HG03060 (cell line): ENCODE data around the gene LYAR.
A peak's percentile ranks its signal among the peaks of the same experiment; 100 is the strongest.
"Not testable (repeated sequence)": the region's sequence is repeated elsewhere in the genome, so short reads cannot be mapped to it uniquely, and the experiment has no call there.

Source experiments
- ATAC-seq: cut with Tn5 transposase; IDR thresholded peaks from one replicate; pipeline ENCODE4 v1.9.1; 2021; ENCODE audit warnings: low read depth, moderate number of reproducible peaks; ENCODE audit not compliant: unreplicated experiment

LYAR gene

DNA sequence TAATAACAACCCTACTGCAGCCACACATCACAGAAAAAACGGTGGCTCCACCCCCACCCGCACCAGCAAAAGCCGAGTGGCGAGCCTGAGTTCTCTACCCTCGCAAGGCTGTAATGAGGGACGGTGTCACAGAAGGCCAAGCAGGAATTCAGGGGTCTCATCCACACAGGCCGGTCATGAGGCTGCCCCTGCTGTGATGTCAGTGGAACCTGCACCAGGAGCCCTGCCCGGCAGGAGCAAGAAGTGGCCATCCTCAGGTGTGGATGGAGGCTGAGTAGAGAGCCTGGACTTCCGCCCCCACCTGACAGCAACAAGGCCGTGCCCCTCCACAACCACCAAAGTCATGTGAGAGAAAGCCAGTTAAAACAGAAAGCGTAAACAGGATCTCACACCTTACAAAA is 20.6 kb downstream of the LYAR start:
- no peak for ATAC-seq

DNA sequence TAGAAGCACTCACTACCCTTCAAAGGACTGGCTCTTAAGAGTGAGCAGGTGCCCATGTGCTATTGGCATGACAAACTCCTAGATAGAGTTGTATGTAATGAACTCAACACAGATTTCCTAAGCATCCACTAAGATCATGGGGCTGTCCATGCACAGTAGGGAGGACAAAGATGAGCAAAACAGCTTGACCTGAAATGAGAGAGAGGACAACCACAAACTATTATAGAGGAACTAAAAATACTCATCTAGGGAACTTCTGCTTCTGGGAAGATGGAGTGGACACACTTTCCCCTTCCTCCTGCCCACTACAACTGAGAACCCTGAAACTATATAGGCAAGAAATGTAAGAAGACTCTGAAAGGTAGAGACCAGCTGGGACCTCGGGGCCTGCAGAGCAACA is 21.2 kb downstream of the LYAR start:
- no peak for ATAC-seq

DNA sequence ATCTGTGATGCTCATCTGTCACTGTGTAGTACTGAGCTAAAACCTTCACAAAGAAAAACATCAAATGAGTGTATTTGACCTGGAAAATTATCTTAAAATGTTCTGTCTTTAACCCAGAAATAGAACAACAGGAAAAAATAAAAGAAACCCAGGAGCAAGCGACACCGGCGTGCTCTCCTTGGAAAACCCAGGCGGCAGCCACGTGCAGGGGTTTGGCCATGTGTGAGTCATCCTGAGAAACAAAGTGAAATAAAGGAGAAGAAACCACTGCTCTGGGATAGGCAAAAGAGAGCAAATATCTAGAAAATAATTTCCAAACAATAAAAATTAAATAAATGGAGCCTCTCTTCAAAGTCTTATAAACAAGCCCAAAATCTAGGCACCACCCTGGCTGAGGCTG is 22.0 kb downstream of the LYAR start:
- no peak for ATAC-seq

DNA sequence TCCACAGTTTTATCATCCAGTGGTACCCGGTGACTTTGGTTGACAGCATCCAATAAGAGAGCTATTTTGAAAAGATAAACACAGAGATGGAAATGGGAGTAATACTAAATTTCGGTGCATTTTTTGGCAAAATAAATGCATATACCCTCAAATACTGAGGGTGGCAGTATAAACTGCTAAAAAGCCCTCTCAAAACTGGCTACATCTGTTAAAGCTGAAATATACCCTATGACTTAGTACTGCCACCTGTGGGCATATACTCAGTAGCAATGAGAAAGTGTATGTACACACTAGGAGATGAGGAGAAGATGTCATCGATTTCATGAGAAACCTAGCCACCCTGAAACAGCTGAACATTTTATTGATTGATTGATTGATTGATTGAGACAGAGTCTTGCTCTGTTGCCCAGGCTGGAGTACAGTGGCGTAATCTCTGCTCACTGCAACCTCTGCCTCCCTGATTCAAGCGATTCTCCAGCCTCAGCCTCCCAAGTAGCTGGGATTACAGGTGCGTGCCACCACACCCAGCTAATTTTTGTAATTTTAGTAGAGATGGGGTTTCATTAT is 29.7 kb downstream of the LYAR start:
- ATAC-seq = peak; percentile 90

DNA sequence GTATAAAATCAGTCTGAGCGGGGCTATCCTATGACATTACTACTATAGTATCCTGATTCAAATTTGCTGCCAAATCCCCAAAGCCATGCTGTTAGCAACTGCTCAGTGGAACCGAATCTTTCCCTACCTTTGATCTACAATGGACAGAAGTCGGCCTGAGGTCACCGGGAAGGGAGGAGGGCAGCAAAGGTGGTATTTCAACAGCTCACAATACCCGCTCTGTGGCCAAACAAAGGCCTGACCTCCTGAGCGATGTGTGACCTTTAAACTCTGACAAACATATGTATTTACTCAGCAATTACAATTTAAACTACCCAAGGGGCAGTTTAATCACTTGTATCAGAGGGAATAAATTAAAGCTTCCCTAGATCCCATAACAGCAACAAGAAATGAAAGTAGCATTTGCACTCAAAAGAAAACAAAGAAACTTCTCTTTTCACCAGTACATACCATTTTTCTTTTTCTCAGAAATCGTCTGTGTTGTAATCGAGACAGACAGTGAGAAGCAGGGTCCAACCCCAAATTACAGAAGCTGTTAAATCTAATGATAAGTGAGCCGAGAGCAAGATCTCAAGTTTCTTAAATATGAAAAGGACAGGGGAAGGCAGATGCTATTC is 30.4 kb downstream of the LYAR start:
- ATAC-seq = no peak

DNA sequence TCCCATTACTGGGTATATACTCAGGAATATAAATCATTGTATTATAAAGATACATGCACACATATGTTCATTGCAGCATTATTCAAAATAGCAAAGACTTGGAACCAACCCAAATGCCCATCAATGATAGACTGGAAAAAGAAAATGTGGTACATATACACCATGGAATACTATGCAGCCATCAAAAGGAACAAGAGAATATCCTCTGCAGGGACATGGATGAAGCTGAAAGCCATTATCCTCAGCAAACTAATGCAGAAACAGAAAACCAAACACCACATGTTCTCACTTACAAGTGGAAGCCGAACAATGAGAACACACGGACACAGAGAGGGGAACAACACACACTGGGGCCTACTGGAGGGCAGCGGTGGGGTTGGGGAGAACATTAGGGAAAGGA is 32.2 kb downstream of the LYAR start:
- ATAC-seq = not testable (repeated sequence)

DNA sequence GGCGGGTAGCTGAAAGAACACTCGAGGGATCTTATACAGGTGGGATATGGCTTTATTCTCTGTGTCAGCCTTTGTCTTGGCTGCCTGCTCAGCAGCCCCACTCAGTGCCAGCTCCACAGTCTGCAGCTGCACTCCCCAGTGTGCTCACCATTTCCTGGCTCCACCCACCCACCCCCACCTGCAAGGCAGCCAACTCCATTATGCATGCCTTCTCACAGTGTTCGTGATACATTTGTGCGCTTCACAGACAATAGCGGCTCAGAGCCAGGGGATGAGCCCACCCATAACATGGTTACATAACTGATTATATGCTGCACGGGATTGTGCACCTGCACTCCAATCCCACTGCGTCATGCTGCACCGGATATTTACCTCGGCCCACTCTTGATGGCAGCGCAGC is 33.2 kb downstream of the LYAR start:
- no peak for ATAC-seq

DNA sequence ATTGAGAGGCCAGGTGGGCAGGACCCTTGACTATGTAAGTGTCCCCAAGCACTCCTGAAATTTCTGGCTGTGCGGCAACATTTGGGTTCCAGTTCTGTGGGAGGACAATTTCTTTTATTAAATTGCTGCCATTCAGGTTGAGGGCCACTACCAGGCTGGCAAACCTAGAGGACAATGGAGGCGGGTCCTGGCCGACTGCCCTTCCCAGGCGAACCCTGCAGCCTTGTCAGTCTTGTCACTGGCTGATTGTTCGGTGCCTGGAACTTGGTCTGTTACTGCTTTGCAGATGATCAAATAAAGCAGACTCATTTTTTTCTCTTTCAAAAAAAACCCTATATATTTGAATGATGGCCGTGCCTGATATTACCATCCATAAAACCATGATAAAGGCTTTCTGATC is 35.3 kb downstream of the LYAR start:
- no peak for ATAC-seq

DNA sequence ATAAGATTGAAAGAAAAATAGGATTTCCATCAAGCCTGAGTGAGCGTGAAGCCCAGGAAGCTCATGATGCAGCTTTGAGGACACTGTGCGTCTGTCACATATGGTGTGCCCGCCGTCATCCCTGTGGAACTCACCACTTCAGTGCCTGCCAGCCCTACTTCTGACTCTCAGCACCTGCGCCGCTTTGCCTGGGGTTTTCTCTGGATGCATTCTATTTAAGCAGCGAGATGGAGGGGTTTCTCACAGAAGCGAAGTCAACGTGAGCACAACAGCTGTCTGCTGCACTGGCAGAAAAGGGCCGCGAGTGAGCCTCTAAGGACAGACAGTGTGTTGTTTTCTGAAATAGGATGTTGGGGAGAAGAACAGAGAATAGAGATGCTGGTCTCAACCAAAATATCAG is 35.8 kb downstream of the LYAR start:
- ATAC-seq = no peak

DNA sequence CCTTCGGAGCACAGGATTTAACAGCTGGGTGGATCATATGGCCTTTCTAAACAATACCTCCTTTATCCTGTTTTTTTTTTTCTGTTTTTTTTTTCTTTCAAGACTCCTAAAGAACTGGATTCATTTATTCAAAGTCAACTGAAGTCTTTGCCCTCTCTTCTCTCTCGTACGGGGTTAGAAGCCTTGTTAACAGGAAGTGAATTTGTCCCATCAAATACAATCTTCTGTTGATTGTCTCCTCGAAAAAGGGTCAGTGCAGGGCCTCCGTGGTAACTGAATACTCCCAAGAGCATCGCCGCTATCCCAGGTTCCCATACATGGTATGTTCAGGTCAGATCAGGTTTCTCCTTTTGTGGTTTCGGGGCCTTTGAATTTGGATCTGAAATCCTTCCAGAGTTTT is 40.1 kb downstream of the LYAR start:
- no peak for ATAC-seq

DNA sequence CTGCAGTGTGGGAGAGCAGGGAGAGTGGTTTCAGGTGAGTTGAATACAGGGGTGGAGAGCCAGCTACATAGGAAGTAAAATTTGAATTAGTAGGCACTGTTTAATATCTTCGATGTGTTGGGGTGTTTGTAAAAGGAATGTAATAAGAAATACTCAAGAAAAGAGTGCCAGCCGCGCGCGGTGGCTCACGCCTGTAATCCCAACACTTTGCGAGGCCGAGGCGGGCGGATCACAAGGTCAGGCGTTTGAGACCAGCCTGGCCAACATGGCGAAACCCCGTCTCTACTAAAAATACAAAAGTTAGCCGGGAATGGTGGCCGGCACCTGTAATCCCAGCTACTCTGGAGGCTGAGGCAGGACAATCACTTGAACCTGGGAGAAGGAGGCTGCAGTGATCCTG is 40.6 kb downstream of the LYAR start:
- ATAC-seq = not testable (repeated sequence)

DNA sequence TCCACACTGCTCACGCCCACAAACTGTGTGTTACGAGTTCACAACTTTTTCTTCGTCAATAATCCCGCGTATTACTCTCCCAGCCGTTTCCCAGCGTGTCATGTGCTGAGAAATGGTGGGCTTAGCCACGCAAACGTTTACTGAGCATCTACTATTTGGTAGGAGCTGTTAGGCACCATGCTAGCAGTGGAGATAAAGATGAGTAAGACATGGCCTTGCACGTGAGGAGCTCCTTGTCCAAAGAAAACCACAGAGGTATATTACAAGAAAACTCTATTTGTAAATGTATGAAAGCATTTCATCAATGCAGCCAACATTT is 41.1 kb downstream of the LYAR start:
- no peak for ATAC-seq

DNA sequence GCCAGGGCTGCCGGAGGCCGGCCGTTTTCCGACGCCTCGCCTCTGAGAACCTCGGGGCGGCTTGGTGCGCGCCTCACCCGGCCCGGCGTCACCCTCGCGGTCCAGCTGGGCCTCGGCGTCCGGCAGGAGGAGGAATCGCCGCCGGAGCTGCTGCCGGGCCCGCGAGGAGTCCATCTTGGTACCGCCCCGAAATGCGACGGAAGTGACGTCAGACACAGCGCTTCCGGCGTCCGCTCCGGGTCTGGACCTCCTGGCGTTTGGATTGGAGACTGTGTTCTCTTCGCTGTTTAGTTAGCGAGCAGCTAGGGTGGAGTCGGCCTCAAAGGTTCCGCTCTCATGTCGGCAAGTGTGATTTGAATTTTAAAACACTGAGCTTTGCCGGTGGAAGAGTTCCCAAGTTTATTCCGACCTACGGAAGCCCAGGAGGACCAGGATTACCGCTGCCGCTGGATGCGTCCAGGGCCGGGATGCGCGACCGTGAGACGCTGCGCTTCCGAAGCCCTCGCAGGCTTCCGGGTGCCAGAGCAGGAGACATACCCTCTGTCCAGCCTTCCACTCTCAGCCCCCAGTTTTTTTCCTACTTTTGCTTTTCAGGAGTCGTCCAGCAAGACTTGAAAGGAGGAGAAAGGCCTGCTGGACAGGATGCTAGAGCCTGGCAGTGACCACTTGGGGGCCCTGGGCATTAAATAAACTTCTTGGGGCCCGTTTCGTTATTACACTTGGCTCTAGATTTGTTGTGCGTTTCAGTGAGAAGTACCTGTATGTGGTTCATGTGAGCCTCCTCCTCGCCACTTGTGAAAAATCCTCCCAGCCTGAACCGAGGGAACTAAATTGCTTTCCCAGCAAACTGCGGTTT is 41.7 kb downstream of the LYAR start, which contains the start of gene TMEM128:
TMEM128 (minus strand) TSS at position 195 of the 856 bp plus-strand sequence; CDS start at position 174, 21 bp downstream.
- ATAC-seq = peak; percentile 89

DNA sequence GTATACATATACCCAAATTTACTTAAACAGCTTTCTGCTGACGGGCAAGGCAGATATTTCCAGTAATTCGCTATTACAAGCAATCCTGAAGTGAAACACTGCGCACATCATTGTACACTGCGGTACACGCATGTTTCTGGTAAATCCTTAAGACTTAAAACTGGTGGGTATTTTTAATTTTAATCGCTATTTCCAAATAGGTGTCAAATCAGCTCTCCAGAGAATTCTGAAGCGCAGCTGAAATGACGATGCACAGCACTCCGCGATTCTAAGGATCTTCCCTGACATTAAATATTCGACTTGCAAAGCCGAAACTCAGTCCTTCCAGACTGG is 42.3 kb downstream of the LYAR start:
- ATAC-seq = peak; percentile 28

DNA sequence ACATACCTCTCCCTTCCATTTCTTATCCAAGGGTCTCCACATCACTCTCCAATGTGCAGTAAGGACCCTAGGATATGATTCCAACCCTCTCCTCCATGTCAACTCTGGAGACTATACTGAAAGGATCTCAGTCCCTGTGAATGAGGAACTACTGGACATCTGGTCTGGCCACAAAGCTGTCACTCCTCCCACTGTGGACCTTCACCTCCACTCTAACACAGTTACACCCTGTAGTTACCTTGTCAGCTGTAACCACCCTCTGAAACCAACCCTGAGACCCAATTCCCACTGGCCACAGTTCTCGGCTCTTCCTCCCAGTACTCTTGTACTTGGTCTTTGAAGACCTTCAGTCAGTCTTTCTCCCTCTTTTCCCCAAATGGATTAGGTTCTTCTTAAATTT is 44.8 kb downstream of the LYAR start:
- ATAC-seq = no peak

DNA sequence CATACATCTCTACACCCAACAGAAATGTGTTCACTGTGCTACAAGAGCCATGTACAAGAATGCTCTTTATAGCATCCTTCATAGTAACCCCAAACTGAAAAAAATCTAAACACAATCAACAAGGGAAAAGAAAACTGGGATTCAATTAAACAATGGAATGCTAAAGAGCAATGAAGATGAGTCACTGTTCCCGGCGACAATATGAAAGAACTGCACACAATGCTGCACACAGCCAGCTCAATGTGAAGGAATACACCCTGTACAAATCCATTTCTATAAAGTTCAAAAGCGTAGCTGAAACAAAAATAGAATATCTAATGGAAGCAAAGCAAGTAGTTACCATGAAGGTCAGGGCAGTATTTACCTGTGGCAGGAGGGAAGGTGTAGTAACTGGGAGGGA is 50.4 kb downstream of the LYAR start:
- not testable (repeated sequence) for ATAC-seq

DNA sequence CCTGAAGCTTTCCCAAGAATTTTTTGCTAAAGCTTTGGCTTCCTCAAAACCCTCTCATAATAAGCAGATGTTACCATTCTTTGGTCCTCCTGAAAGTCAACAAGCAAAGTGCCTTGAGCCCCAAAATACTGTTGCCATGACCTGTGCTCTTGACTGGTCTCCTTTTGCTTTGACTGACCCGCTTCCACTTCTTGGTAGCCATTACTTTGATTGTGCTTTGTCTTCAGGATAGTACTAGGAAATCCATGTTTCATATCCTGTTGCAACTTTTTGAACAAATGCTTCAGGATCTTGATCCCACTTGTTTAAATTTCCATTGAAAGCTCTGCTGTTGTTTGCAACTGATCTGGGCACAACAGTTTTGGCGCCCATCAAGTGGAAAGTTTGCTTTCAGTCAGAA is 56.3 kb downstream of the LYAR start:
- no peak for ATAC-seq

DNA sequence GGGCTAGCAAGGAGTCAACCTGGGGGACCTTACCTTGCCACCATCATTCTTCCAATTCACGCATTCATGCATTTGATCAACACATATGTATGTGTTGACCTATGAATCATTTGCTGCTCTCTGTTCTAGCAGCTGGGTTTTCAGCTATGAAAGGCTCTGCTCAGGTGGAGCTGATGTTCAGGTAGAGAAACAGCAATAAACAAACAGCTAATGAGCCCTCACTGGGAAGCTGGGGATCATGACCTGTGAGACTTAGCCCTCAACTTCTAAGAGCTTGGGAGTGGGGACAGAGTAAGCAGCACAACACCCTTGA is 61.6 kb downstream of the LYAR start:
- ATAC-seq = no peak

DNA sequence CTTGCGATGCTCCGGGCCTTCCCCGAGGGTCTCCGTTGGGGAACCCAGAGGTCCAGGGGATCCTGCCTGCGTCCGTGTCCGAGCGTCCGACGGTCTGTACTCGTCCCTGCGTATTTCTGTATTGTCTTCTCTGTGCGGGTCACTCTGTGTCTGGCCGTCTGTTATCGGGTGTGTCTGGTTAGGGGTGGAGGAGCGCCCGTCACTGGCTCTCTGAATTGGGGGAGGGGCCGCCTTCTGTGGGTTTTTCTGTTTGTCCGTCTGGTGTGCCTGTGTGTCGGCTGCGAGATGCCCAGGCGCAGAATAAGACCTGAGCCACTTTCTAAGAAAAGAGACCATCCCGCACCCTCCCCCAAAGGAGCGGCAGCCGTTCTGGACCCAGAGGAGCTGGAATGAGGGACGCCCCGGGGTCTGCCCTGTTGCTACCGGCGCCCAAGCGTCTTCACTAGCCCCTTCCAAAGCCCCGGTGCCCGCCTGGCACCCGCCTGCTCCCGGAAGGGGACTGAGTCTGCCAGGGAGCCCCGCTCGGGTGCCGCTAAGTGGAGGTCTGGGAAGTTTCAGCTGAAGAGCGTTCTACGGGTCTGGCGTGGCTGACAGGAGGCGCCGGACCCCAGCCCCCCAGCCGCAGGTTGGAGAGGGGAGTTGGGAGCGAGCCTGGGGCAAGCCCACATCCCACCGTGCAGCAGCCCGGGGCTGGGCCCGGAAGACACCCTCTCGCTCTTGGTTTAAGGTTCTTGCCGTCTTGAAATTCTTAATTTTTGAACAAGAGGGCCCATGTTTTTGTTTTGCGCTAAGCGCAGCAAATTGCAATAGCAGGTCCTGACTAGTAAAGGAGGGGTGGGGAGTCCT is 62.2 kb downstream of the LYAR start:
- ATAC-seq = no peak

DNA sequence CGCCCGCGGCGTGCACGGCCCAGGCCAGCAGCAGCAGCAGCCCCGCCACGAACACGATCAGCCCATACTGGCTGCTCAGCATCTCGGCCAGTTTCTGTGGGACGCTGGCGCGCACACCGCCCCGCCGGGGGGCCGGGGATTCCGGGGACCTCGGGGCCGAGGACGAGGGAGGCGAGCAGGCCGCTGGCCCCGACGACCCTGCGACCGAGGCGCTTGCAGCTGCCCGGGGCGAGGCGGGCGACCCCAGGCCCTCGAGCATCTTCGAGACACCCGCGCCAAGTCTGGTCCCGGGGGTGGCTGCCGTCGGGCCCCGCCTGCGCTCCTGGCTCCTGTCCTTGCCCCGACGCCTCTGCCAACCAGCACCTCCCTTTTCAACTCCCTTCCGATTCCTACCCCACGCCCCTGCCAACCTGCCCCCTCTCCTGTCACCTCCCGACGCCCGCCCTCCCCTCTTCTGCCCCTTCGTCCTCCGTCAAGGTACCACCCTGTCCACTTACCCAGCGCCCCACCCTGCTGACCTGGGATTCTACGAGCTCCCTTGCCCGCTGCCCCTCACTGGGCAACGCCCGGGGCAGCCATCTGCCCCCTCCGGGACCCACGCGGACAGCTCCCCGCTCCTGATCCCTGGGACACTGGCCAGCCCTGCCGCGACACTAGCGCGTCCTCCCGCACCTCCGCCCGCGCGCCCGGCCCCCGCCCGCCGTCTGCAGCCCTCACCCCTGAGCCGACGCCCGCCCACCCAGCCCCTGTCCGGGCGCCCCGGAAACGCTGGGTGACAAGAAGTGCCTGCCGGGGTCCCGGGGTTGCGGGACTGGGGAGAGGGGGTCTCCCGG is 63.1 kb downstream of the LYAR start, which contains the start of gene OTOP1:
OTOP1 (minus strand) TSS at position 324 of the 833 bp plus-strand sequence; CDS start at position 259, 65 bp downstream.
- no peak for ATAC-seq
